Panc1 (cell line): ENCODE results near the gene TRIM27. TPM values are rescaled to one million over a fixed set of nuclear protein-coding genes. Genes with fewer than 3 reads are reported as not detected.

Experiments used
- ATAC-seq: fragments of 200-7000 bp; cut with Tn5 transposase; 2 replicates; pipeline ENCODE4 v1.9.1; 2020; ENCODE audit warnings: mild to moderate bottlenecking, moderate library complexity
- BruUV-seq: library from RNA; stranded (reverse); fragments of 400-500 nt; replicated peaks from 2 replicates; lab custom pipeline; 2021; lab: Mats Ljungman, UMichigan
- CTCF ChIA-PET: fragments of 300-600 bp; sonication (Branson Sonifier 250); formaldehyde crosslinking; loops from one replicate; lab custom pipeline; 2022; ENCODE audit warnings: antibody characterized with exemption; lab: Charles Lee
- POLR2A ChIA-PET: fragments of 300-600 bp; sonication (Branson Sonifier 250); formaldehyde crosslinking; loops from one replicate; lab custom pipeline; 2022; ENCODE audit warnings: antibody characterized with exemption; lab: Charles Lee
- DNase-seq: peaks from one replicate; pipeline ENCODE4 v3.0.0-alpha.2; 2010; ENCODE audit warnings: low read depth, low spot score
- H3K27ac ChIP-seq: 2 replicates; pipeline ENCODE4 v1.5.1; 2011; ENCODE audit warnings: mild to moderate bottlenecking, low read length, inconsistent platforms
- H3K27me3 ChIP-seq: fragments of 200-500 bp; sonication (Bioruptor generic); 2 replicates; pipeline ENCODE4 v1.6.0; 2014; ENCODE audit warnings: low read length, inconsistent platforms; ENCODE audit not compliant: control insufficient read depth, insufficient read depth
- H3K36me3 ChIP-seq: fragments of 200-500 bp; sonication (Bioruptor generic); 2 replicates; pipeline ENCODE4 v1.5.1; 2014; ENCODE audit warnings: inconsistent platforms, mild to moderate bottlenecking, low read length, moderate library complexity; ENCODE audit not compliant: control insufficient read depth, insufficient read depth
- H3K4me1 ChIP-seq: 2 replicates; pipeline ENCODE4 v1.5.1; 2011; ENCODE audit warnings: inconsistent platforms, mild to moderate bottlenecking, low read length, moderate library complexity; ENCODE audit not compliant: control insufficient read depth, insufficient read depth
- H3K4me3 ChIP-seq, 2 experiments: 2 replicates each; pipeline ENCODE4 v1.5.1; 2011 to 2012; ENCODE audit warnings: low read depth in 2 of 2, low read length in 2 of 2, mild to moderate bottlenecking in 2 of 2, inconsistent platforms in 1 of 2, moderate library complexity in 1 of 2
- H3K9me3 ChIP-seq: fragments of 200-500 bp; sonication (Bioruptor generic); 2 replicates; pipeline ENCODE4 v1.5.1; 2014; ENCODE audit warnings: low read depth, mild to moderate bottlenecking, inconsistent platforms, low read length, moderate library complexity; ENCODE audit not compliant: control insufficient read depth, insufficient read depth
- POLR2AphosphoS5 ChIP-seq: IDR thresholded peaks from 2 replicates; pipeline ENCODE4 v1.6.1; 2012; ENCODE audit warnings: mild to moderate bottlenecking, low read depth, low read length, moderate library complexity
- SIN3A ChIP-seq: IDR thresholded peaks from 2 replicates; pipeline ENCODE4 v1.6.1; 2012; ENCODE audit warnings: low read depth, mild to moderate bottlenecking, low read length, moderate library complexity, borderline replicate concordance; ENCODE audit not compliant: insufficient read depth
- TCF7L2 ChIP-seq: IDR thresholded peaks from 2 replicates; pipeline ENCODE4 v1.6.1; 2011; ENCODE audit warnings: mild to moderate bottlenecking, low read depth, low read length, inconsistent platforms
- in situ Hi-C: cut with HindIII; loops from 2 replicates; pipeline ENCODE4 v1.10.0; 2016; ENCODE audit warnings: low sequenced_read_pairs, low pct_unique_long_range_greater_than_20kb
- intact Hi-C: fragments of 100-400 bp; cut with micrococcal nuclease; formaldehyde crosslinking; loops from one replicate; pipeline ENCODE4 v1.10.0; 2022; ENCODE audit not compliant: unreplicated experiment
- total RNA-seq: library from RNA; stranded (reverse); gene quantifications from one replicate; pipeline ENCODE4 v1.2.1, GENCODE V29; 2021; ENCODE audit not compliant: unreplicated experiment
- TF ChIP-seq, protein P1 (sequence below): fragments of 450-650 bp; IDR thresholded peaks from 2 replicates; pipeline ENCODE4 v1.5.1; 2017; ENCODE audit warnings: mild to moderate bottlenecking
- TF ChIP-seq, protein P2 (sequence below), 2 experiments: IDR thresholded peaks; 2 replicates each; pipeline ENCODE4 v1.6.1; 2011 to 2012; ENCODE audit warnings: low read depth in 2 of 2, control low read depth in 1 of 2, low read length in 1 of 2, mild to moderate bottlenecking in 1 of 2, moderate library complexity in 1 of 2; ENCODE audit not compliant: insufficient read depth in 1 of 2

The TRIM27 gene
- total RNA-seq, 1 experiment from 2014 or later: 53.0 TPM

DNA sequence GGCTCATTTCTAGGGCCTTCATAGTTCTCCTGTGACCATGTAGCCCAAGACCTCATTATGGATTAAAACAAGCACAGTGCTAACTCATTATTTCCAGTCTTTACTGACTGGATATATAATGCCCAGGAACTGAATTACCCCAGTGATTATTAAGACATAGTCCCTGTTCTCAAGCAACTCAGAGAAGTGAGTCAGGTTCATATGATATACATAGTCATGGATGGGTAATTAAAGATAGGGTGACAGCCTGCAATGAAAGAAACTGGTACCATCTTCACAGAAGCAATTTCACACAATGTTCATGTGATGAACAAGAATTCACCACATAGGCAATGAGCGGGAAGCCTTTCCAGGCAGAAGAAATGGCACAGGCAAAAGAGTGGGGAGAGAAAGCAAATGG, 3.5 kb downstream of the TRIM27 start:
- in situ Hi-C loops: no loop called here
- POLR2A ChIA-PET: no interaction called here
- ATAC-seq: no peak
- H3K4me1 ChIP-seq: peaks cover 14% of the 10 kb centered on the region
- H3K36me3 ChIP-seq: peaks cover 30% of the 10 kb centered on the region
- BruUV-seq: no TSS peak
- H3K27ac ChIP-seq: no peak overlapping the region
- intact Hi-C loops: no loop called here
- TF ChIP-seq SIN3A (no peak), POLR2AphosphoS5 (no peak), TCF7L2 (no peak)
- TF ChIP-seq, protein P1, sequence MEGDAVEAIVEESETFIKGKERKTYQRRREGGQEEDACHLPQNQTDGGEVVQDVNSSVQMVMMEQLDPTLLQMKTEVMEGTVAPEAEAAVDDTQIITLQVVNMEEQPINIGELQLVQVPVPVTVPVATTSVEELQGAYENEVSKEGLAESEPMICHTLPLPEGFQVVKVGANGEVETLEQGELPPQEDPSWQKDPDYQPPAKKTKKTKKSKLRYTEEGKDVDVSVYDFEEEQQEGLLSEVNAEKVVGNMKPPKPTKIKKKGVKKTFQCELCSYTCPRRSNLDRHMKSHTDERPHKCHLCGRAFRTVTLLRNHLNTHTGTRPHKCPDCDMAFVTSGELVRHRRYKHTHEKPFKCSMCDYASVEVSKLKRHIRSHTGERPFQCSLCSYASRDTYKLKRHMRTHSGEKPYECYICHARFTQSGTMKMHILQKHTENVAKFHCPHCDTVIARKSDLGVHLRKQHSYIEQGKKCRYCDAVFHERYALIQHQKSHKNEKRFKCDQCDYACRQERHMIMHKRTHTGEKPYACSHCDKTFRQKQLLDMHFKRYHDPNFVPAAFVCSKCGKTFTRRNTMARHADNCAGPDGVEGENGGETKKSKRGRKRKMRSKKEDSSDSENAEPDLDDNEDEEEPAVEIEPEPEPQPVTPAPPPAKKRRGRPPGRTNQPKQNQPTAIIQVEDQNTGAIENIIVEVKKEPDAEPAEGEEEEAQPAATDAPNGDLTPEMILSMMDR: no peak
- TF ChIP-seq, protein P2, sequence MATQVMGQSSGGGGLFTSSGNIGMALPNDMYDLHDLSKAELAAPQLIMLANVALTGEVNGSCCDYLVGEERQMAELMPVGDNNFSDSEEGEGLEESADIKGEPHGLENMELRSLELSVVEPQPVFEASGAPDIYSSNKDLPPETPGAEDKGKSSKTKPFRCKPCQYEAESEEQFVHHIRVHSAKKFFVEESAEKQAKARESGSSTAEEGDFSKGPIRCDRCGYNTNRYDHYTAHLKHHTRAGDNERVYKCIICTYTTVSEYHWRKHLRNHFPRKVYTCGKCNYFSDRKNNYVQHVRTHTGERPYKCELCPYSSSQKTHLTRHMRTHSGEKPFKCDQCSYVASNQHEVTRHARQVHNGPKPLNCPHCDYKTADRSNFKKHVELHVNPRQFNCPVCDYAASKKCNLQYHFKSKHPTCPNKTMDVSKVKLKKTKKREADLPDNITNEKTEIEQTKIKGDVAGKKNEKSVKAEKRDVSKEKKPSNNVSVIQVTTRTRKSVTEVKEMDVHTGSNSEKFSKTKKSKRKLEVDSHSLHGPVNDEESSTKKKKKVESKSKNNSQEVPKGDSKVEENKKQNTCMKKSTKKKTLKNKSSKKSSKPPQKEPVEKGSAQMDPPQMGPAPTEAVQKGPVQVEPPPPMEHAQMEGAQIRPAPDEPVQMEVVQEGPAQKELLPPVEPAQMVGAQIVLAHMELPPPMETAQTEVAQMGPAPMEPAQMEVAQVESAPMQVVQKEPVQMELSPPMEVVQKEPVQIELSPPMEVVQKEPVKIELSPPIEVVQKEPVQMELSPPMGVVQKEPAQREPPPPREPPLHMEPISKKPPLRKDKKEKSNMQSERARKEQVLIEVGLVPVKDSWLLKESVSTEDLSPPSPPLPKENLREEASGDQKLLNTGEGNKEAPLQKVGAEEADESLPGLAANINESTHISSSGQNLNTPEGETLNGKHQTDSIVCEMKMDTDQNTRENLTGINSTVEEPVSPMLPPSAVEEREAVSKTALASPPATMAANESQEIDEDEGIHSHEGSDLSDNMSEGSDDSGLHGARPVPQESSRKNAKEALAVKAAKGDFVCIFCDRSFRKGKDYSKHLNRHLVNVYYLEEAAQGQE (IDR thresholded peaks at IDR 0.05; ENCODE audit: insufficient read depth in 1 of 2, low read depth in 2 of 2, low read length in 1 of 2): no peak
- CTCF ChIA-PET: no interaction called here
- no peak for DNase-seq
- no peaks in the 10 kb centered on the region for H3K27me3 ChIP-seq
- no peaks in the 10 kb centered on the region for H3K9me3 ChIP-seq
- no peak overlapping the region for H3K4me3 ChIP-seq

DNA sequence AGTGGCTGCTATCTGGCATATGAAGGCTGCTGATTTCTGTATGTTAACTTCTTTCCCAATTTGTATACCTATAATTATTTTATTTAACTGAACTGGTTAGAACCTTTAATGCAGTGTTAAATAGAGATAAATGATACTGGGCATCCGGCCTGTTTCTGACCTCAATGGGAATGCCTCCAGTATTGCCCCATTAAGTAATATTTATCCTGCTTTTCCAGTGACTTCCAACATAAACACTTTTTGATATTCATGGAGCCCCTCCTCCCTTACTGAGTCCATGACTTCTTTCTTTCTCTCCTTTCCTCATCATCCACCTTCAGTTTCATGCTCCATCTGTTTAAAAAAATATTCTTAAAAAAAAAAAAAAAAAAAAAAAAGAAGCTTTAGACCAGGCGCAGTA, 8.8 kb downstream of the TRIM27 start:
- Histone ChIP-seq H3K9me3 (no peaks in the 10 kb centered on the region), H3K4me3 (no peak overlapping the region), H3K27ac (no peak overlapping the region), H3K27me3 (no peaks in the 10 kb centered on the region), H3K36me3 (peaks cover 32% of the 10 kb centered on the region), H3K4me1 (no peaks in the 10 kb centered on the region)
- BruUV-seq: no TSS peak
- ChIA-PET CTCF (interaction anchor here (0.6 kb wide), 1 partner anchor 276 kb away, joined by 3 read pairs; no protein-coding TSS in a partner anchor), POLR2A (no interaction called here)
- TF ChIP-seq, protein P2 (IDR thresholded peaks at IDR 0.05; ENCODE audit: insufficient read depth in 1 of 2, low read depth in 2 of 2, low read length in 1 of 2): no peak
- TF ChIP-seq POLR2AphosphoS5 (no peak), SIN3A (no peak), TCF7L2 (no peak)
- TF ChIP-seq, protein P1: no peak
- in situ Hi-C loops (no loop called here), intact Hi-C loops (no loop called here)
- DNase-seq: no peak
- no peak for ATAC-seq
